Measurements from ENCODE around the gene DIP2C.

DNA sequence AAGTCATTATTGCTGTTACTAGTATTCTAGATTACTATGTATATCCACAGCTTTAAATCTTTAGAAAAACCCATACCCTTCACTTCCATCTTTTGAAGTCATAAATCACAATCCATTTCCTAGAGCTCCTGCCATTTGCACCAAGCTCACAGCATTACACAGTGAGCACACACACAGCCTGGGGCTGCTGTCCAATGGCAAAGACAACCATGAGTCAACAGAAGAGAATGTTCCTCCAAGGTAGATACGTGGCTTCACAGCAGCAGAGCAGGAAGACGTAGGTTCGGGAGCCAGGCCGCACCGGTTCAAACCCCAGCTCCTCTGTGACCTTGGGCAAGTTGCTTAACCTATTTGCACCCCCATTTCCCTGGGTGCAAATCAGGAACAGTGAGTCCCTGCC, 234.6 kb downstream of the DIP2C start:
- TF ChIP-seq, protein P1, sequence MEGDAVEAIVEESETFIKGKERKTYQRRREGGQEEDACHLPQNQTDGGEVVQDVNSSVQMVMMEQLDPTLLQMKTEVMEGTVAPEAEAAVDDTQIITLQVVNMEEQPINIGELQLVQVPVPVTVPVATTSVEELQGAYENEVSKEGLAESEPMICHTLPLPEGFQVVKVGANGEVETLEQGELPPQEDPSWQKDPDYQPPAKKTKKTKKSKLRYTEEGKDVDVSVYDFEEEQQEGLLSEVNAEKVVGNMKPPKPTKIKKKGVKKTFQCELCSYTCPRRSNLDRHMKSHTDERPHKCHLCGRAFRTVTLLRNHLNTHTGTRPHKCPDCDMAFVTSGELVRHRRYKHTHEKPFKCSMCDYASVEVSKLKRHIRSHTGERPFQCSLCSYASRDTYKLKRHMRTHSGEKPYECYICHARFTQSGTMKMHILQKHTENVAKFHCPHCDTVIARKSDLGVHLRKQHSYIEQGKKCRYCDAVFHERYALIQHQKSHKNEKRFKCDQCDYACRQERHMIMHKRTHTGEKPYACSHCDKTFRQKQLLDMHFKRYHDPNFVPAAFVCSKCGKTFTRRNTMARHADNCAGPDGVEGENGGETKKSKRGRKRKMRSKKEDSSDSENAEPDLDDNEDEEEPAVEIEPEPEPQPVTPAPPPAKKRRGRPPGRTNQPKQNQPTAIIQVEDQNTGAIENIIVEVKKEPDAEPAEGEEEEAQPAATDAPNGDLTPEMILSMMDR (conservative IDR thresholded peaks at IDR 0.05) = no peak
- TF ChIP-seq ZFX (IDR thresholded peaks at IDR 0.05) = no peak
